ENCODE measurements around the gene DEGS1. TPM values are rescaled to one million over a fixed set of nuclear protein-coding genes. Genes with fewer than 3 reads are reported as not detected.

Gene DEGS1
- total RNA-seq, 4 donors from 2014 or later = 35.9 to 119 (median 53.2) TPM

GRCh38 chr1:224198572-224198971 is 15.5 kb downstream of the DEGS1 start:
- TF ChIP-seq POLR2A (IDR thresholded peaks at IDR 0.05) = no peak
- no peak for TF ChIP-seq CTCF (IDR thresholded peaks at IDR 0.05)
- Histone ChIP-seq H3K27ac (no peak overlapping the region), H3K36me3 (no peaks in the 10 kb centered on the region), H3K4me3 (no peak overlapping the region), H3K27me3 (no peaks in the 10 kb centered on the region), H3K9me3 (no peaks in the 10 kb centered on the region), H3K4me1 (no peaks in the 10 kb centered on the region)
- DNase-seq = no peak
- intact Hi-C loops (cut with DNase I; ENCODE audit: low total_unique reads) = no loop called here

GRCh38 chr1:224199679-224200078 is 16.6 kb downstream of the DEGS1 start:
- no peak overlapping the region for H3K27ac ChIP-seq

GRCh38 chr1:224201383-224201782 is 18.3 kb downstream of the DEGS1 start:
- H3K27ac ChIP-seq = no peak overlapping the region
- intact Hi-C loops (cut with DNase I; ENCODE audit: low total_unique reads) = no loop called here
- no peaks in the 10 kb centered on the region for H3K9me3 ChIP-seq
- DNase-seq = no peak
- H3K36me3 ChIP-seq = no peaks in the 10 kb centered on the region
- H3K4me1 ChIP-seq = no peaks in the 10 kb centered on the region
- H3K27me3 ChIP-seq = no peaks in the 10 kb centered on the region
- H3K4me3 ChIP-seq = no peak overlapping the region
- TF ChIP-seq POLR2A (IDR thresholded peaks at IDR 0.05) = no peak
- no peak for TF ChIP-seq CTCF (IDR thresholded peaks at IDR 0.05)

More at GRCh38 chr1:224199679-224200078, 16.6 kb downstream of the DEGS1 start:
- no peaks in the 10 kb centered on the region for H3K36me3 ChIP-seq
- DNase-seq = no peak
- no peak overlapping the region for H3K4me3 ChIP-seq
- intact Hi-C loops (cut with DNase I; ENCODE audit: low total_unique reads) = no loop called here
- TF ChIP-seq CTCF (IDR thresholded peaks at IDR 0.05) = no peak
- no peak for TF ChIP-seq POLR2A (IDR thresholded peaks at IDR 0.05)
- no peaks in the 10 kb centered on the region for H3K4me1 ChIP-seq
- no peaks in the 10 kb centered on the region for H3K27me3 ChIP-seq
- no peaks in the 10 kb centered on the region for H3K9me3 ChIP-seq

- Histone ChIP-seq H3K4me3 (no peak overlapping the region), H3K9me3 (no peaks in the 10 kb centered on the region), H3K27me3 (no peaks in the 10 kb centered on the region), H3K36me3 (no peaks in the 10 kb centered on the region), H3K27ac (no peak overlapping the region), H3K4me1 (no peaks in the 10 kb centered on the region)
- TF ChIP-seq POLR2A (IDR thresholded peaks at IDR 0.05) (no peak), CTCF (IDR thresholded peaks at IDR 0.05) (no peak)
- intact Hi-C loops (cut with DNase I; ENCODE audit: low total_unique reads) = no loop called here
- DNase-seq = no peak
Measured at GRCh38 chr1:224201853-224202252, 18.8 kb downstream of the DEGS1 start.

GRCh38 chr1:224203243-224204016 is 20.4 kb downstream of the DEGS1 start:
- Histone ChIP-seq H3K27ac (no peak overlapping the region), H3K9me3 (no peaks in the 10 kb centered on the region), H3K36me3 (no peaks in the 10 kb centered on the region), H3K4me3 (no peak overlapping the region), H3K27me3 (no peaks in the 10 kb centered on the region), H3K4me1 (no peaks in the 10 kb centered on the region)
- no peak for DNase-seq
- TF ChIP-seq POLR2A (IDR thresholded peaks at IDR 0.05) (no peak), CTCF (IDR thresholded peaks at IDR 0.05) (no peak)
- intact Hi-C loops (cut with DNase I; ENCODE audit: low total_unique reads) = no loop called here
